AG09309 (cell line): ENCODE results near the gene LCE1F.

Source experiments
- DNase-seq: peaks from one replicate; pipeline ENCODE4 v3.0.0-alpha.2; 2010; ENCODE audit warnings: low read depth
- H3K4me3 ChIP-seq: 2 replicates; pipeline ENCODE4 v1.5.1; 2011; ENCODE audit warnings: mild to moderate bottlenecking, low read depth, low read length, moderate library complexity; ENCODE audit not compliant: control insufficient read depth
- CTCF ChIP-seq: IDR thresholded peaks from 2 replicates; pipeline ENCODE4 v1.5.1; 2011; ENCODE audit warnings: mild to moderate bottlenecking, low read depth, low read length, inconsistent platforms; ENCODE audit not compliant: insufficient read depth, control insufficient read depth; ENCODE audit errors: missing control alignments

Gene LCE1F

GRCh38 chr1:152756872-152757271 is 18.1 kb upstream of the LCE1F start:
- TF ChIP-seq CTCF = no peak
- no peak for DNase-seq
- H3K4me3 ChIP-seq = no peak overlapping the region

- no peak for TF ChIP-seq CTCF
- no peak for DNase-seq
- no peak within 1 kb of the TSS for H3K4me3 ChIP-seq
Measured at GRCh38 chr1:152757747-152758146, 17.2 kb upstream of the LCE1F start, which contains the start of gene KPRP. Gene KPRP, plus strand, starts transcription at chr1:152758025. Its CDS starts 1,564 bp downstream, at chr1:152759589.

- TF ChIP-seq CTCF = no peak
- H3K4me3 ChIP-seq = no peak overlapping the region
- no peak for DNase-seq
Measured at GRCh38 chr1:152758636-152759035, 16.3 kb upstream of the LCE1F start.

GRCh38 chr1:152759453-152760173 is 15.3 kb upstream of the LCE1F start:
- TF ChIP-seq CTCF = no peak
- no peak for DNase-seq
- no peak overlapping the region for H3K4me3 ChIP-seq

- no peak for DNase-seq
- TF ChIP-seq CTCF = no peak
Measured at GRCh38 chr1:152760551-152761190, 14.3 kb upstream of the LCE1F start.

GRCh38 chr1:152761609-152762213 is 13.2 kb upstream of the LCE1F start:
- no peak for TF ChIP-seq CTCF
- no peak for DNase-seq
- no peak overlapping the region for H3K4me3 ChIP-seq

More at GRCh38 chr1:152760551-152761190, 14.3 kb upstream of the LCE1F start:
- no peak overlapping the region for H3K4me3 ChIP-seq
